KMS-11 (cell line): ENCODE measurements around the gene SPTLC3.

Experiments
- H2AFZ ChIP-seq: fragments of 200-600 bp; sonication (generic); 2 replicates; pipeline ENCODE4 v1.6.1; 2016; ENCODE audit warnings: antibody characterized with exemption, mixed run types, low read depth
- H3K27ac ChIP-seq: fragments of 200-600 bp; sonication (generic); 2 replicates; pipeline ENCODE4 v1.6.1; 2016; ENCODE audit warnings: mild to moderate bottlenecking, mixed run types
- H3K27me3 ChIP-seq: fragments of 200-600 bp; sonication (generic); 2 replicates; pipeline ENCODE4 v1.6.1; 2017; ENCODE audit warnings: mild to moderate bottlenecking, low read depth, mixed run types, moderate library complexity; ENCODE audit not compliant: insufficient read depth
- H3K36me3 ChIP-seq: fragments of 200-600 bp; sonication (generic); 2 replicates; pipeline ENCODE4 v1.6.1; 2017; ENCODE audit warnings: mild to moderate bottlenecking, mixed run types; ENCODE audit not compliant: insufficient read depth
- H3K4me1 ChIP-seq: fragments of 200-600 bp; sonication (generic); 2 replicates; pipeline ENCODE4 v1.6.1; 2016; ENCODE audit warnings: mild to moderate bottlenecking, low read depth, mixed run types; ENCODE audit not compliant: poor library complexity, severe bottlenecking
- H3K4me2 ChIP-seq: fragments of 200-600 bp; sonication (generic); 2 replicates; pipeline ENCODE4 v1.7.0; 2016; ENCODE audit warnings: mild to moderate bottlenecking, mixed run types
- H3K4me3 ChIP-seq: fragments of 200-600 bp; sonication (generic); IDR thresholded peaks from 2 replicates; pipeline ENCODE4 v1.6.1; 2017; ENCODE audit warnings: low read depth, low read length, mixed read lengths; ENCODE audit not compliant: insufficient read depth
- H3K79me2 ChIP-seq: fragments of 200-600 bp; sonication (generic); 2 replicates; pipeline ENCODE4 v1.6.1; 2016; ENCODE audit warnings: low read depth, mixed run types; ENCODE audit not compliant: insufficient read depth
- H3K9ac ChIP-seq: fragments of 200-600 bp; sonication (generic); 2 replicates; pipeline ENCODE4 v1.6.1; 2016; ENCODE audit warnings: mild to moderate bottlenecking, mixed run types
- H4K20me1 ChIP-seq: fragments of 200-600 bp; sonication (generic); 2 replicates; pipeline ENCODE4 v1.6.1; 2016; ENCODE audit warnings: mild to moderate bottlenecking, mixed run types; ENCODE audit not compliant: insufficient read depth
- TF ChIP-seq, protein P1 (sequence below): fragments of 200-600 bp; sonication (generic); conservative IDR thresholded peaks from 2 replicates; pipeline ENCODE4 v1.6.1; 2017; ENCODE audit warnings: low read depth, mild to moderate bottlenecking, antibody characterized with exemption, low read length, moderate library complexity, mixed read lengths

The SPTLC3 gene

DNA sequence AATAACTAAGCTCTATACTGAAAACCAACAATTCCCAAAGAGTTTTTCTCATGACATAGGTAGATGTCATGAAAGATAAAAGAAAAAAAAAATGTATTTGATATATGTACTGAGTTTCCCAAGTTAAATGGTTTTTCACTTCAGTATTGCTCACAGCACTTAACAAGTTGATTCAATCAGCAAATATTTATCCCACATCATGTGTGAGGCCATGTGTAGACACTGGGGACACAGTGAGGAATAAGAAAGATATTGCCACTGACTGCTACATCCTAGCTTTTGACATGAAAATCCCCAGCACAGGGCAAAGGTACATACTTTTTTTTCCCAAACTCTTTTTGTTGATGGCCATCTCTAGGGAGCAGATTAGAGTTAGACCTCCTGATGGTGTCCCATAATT is 25.3 kb downstream of the SPTLC3 start:
- H2AFZ ChIP-seq, result no peak overlapping the region
- no peaks in the 10 kb centered on the region for H3K27me3 ChIP-seq
- no peaks in the 10 kb centered on the region for H3K4me1 ChIP-seq
- H4K20me1 ChIP-seq, result no peaks in the 10 kb centered on the region
- no peak overlapping the region for H3K9ac ChIP-seq
- no peaks in the 10 kb centered on the region for H3K36me3 ChIP-seq
- H3K27ac ChIP-seq, result no peak overlapping the region
- TF ChIP-seq, protein P1, sequence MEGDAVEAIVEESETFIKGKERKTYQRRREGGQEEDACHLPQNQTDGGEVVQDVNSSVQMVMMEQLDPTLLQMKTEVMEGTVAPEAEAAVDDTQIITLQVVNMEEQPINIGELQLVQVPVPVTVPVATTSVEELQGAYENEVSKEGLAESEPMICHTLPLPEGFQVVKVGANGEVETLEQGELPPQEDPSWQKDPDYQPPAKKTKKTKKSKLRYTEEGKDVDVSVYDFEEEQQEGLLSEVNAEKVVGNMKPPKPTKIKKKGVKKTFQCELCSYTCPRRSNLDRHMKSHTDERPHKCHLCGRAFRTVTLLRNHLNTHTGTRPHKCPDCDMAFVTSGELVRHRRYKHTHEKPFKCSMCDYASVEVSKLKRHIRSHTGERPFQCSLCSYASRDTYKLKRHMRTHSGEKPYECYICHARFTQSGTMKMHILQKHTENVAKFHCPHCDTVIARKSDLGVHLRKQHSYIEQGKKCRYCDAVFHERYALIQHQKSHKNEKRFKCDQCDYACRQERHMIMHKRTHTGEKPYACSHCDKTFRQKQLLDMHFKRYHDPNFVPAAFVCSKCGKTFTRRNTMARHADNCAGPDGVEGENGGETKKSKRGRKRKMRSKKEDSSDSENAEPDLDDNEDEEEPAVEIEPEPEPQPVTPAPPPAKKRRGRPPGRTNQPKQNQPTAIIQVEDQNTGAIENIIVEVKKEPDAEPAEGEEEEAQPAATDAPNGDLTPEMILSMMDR, result no peak
- H3K79me2 ChIP-seq, result no peaks in the 10 kb centered on the region
- H3K4me3 ChIP-seq, result no peak overlapping the region
- no peak overlapping the region for H3K4me2 ChIP-seq

GRCh38 chr20:13034936-13035335 is 26.2 kb downstream of the SPTLC3 start:
- H3K27ac ChIP-seq, result no peak overlapping the region
- no peak overlapping the region for H2AFZ ChIP-seq
- no peaks in the 10 kb centered on the region for H3K79me2 ChIP-seq
- H3K4me2 ChIP-seq, result no peak overlapping the region
- TF ChIP-seq, protein P1, result no peak
- H3K27me3 ChIP-seq, result no peaks in the 10 kb centered on the region
- H3K4me3 ChIP-seq, result no peak overlapping the region
- no peak overlapping the region for H3K9ac ChIP-seq
- no peaks in the 10 kb centered on the region for H3K36me3 ChIP-seq
- no peaks in the 10 kb centered on the region for H3K4me1 ChIP-seq
- H4K20me1 ChIP-seq, result no peaks in the 10 kb centered on the region

DNA sequence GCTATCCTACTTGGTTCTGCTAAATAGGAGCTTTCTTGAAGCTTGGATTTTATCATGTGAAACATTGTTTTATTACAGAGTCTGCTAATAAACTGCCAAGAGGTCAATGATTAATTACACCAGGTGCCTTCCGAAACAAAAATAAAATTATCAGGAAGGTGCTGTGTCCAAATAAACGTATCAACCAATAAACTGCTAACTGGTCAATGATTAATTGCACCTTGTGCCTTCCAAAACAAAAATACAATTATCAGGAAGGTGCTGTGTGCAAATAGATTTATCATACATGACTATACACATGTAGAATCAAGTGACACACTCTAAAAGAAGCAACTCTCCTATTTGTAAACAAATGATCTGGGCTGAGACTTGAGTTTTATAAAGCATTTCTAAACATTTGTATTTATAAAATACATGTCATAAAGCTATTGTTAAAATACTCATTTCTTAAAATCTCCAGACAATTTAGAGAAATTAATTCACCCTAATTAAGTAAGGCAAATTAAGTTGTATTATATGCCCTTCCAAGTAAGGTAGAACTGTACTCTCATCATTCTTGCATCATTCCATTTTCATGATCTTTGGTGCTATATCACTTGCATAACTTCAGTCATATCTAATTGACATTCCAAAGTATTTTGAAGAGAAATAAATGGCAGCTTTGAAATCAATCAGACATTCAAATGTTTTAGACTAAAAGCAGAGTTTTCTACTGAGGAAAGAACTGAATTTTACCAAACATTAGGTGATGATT is 26.8 kb downstream of the SPTLC3 start:
- no peaks in the 10 kb centered on the region for H3K79me2 ChIP-seq
- no peaks in the 10 kb centered on the region for H3K27me3 ChIP-seq
- H2AFZ ChIP-seq, result no peak overlapping the region
- no peak overlapping the region for H3K4me2 ChIP-seq
- no peak overlapping the region for H3K27ac ChIP-seq
- no peaks in the 10 kb centered on the region for H3K36me3 ChIP-seq
- H4K20me1 ChIP-seq, result no peaks in the 10 kb centered on the region
- no peaks in the 10 kb centered on the region for H3K4me1 ChIP-seq
- H3K9ac ChIP-seq, result no peak overlapping the region
- no peak overlapping the region for H3K4me3 ChIP-seq
- TF ChIP-seq, protein P1, result no peak

DNA sequence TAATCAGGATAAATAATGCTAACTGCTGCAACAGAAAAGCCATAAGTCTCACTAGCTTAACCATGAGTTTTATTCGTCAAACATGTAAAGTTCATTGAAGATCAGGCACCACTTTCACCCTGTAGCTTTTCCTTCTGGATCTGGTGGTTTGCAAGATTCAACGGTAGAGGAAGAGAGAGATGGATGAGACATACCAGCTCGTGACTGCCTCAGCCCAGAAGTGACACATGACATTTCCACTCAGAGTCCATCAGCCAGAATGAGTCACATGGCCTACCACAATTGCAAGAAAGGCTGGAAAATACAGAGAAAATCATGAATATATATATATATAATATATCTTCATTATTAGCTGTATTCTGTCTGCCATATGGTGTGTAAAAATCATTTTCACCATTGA is 29.0 kb downstream of the SPTLC3 start:
- Histone ChIP-seq H3K27me3 (no peaks in the 10 kb centered on the region), H3K4me1 (no peaks in the 10 kb centered on the region), H3K9ac (no peak overlapping the region), H3K27ac (no peak overlapping the region), H3K79me2 (no peaks in the 10 kb centered on the region), H3K36me3 (no peaks in the 10 kb centered on the region), H3K4me3 (no peak overlapping the region), H4K20me1 (no peaks in the 10 kb centered on the region), H3K4me2 (no peak overlapping the region), H2AFZ (no peak overlapping the region)
- TF ChIP-seq, protein P1, result no peak
